Fibroblast of peridontal ligament (primary cell): ENCODE results near the gene CELF2.
"Not testable (repeated sequence)": the region's sequence is repeated elsewhere in the genome, so short reads cannot be mapped to it uniquely, and the experiment has no call there.

Source experiments
- DNase-seq: peaks from one replicate; pipeline ENCODE4 v3.0.0-alpha.2; 2010; ENCODE audit errors: extremely low read depth

CELF2 gene

GRCh38 chr10:11096422-11096821, 78.8 kb downstream of the CELF2 start:
- no peak for DNase-seq

DNA sequence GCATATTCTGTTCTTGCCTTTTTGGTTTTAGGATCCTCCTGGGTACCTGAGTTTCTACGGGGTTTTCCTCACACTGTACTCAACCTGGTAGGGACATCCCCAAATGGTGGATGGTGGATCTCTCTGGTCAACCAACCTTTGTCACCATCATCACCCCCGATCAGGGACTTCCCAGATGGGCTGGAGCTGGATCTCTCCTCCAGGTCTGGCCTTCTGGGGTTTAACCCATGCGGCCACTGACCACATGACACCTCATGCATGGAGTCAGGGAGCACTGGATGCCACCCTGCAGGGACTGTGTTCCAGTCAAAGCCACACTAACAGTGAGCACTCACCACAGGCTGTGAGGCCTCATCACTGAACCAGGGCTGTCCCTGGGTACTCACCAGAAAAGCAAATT, 80.0 kb downstream of the CELF2 start:
- DNase-seq: no peak

- DNase-seq: no peak
These were observed 81.0 kb downstream of the CELF2 start for GRCh38 chr10:11098666-11099065.

- no peak for DNase-seq
These were observed 87.4 kb downstream of the CELF2 start for GRCh38 chr10:11104772-11105675.

DNA sequence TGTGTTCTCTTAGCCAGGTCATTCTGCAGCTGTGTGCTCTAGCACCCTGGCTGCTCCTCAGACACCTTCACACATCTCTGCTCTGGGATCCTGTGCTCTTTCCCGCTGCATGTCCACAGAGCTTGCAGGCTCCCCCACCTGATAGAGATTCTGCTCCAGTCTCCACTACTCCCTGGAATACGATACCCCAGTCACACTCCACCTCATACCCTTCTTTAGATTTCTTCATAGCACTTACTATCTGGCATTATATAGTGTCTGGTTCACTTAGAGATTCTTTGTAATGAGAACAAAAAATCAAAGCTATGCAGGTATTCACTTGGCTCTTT, 88.0 kb downstream of the CELF2 start:
- no peak for DNase-seq

DNA sequence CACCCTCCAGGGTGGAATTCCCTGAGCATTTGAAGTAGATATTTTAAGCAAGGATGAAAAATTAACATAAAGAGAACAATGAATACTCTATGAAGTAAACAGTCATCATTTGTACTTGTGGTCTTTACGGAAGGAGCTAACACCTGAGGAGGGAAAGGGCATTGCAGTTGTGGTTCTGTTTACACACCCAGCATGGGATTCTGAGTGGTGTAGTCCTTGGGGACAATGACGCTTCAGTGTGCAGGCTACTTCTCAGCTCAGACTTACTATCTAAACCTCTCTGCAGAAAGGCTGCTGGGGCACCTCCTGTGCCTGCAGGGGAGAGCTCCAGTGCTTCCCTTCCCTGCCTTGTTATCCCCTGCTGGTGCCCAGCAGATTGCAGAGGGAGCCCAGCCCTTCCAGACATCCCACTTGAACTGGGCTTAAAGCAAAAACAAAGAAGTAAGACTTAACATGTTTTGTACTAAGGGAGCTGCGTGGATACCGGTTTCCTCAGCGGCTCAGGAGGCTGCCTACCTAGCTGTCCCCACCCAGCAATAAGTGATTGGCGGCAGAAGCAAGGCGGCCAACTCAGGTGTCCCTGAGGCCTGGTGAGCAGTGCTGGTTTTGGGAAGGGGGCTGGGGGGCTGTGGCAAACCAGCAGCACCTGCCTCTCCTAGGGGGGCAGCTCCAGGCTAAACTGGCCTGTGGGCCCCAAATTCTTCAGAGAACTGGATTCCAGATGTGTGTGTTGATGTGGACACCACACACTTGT, 89.1 kb downstream of the CELF2 start:
- no peak for DNase-seq

DNA sequence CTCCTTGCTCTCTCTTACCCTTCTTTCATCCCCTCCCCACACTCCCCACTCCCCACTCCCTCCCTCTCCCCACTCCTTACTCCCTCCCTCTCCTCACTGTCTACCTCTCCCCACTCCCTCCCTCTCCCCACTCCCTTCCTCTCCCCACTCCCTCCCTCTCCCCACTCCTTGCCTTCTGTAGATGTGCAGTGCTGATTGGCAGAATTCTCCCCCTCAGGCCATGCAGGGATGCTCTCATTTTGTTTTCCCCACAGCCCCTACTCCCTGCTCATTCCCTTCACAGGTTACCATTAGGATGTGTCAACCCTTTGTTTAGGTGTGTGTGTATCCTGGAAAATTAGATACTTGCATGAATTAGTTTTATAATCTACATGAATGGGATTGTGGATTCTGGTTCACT, 90.3 kb downstream of the CELF2 start:
- no peak for DNase-seq

GRCh38 chr10:11108356-11108755, 90.7 kb downstream of the CELF2 start:
- DNase-seq: no peak

DNA sequence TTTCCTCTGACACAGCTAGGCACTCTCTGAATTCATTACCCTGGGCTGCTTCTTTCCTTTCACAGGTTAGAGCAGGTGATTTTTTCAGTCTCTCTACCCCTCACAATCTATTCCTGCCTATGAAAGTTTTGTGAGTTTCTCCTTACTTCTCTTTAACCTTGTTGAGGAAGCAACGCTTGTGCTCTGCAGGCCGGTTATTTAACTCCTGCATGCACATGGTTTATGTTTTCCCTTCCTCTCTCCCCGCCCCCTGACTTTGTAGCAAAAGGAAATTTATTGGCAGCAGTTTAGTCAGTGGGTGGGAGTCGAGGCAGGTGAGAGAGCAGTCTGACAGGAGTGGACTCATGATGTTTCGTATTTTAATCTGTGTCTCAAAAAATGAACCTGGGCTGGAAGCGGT, 91.9 kb downstream of the CELF2 start:
- no peak for DNase-seq

- DNase-seq: no peak
These were observed 92.9 kb downstream of the CELF2 start for GRCh38 chr10:11110539-11110938.

DNA sequence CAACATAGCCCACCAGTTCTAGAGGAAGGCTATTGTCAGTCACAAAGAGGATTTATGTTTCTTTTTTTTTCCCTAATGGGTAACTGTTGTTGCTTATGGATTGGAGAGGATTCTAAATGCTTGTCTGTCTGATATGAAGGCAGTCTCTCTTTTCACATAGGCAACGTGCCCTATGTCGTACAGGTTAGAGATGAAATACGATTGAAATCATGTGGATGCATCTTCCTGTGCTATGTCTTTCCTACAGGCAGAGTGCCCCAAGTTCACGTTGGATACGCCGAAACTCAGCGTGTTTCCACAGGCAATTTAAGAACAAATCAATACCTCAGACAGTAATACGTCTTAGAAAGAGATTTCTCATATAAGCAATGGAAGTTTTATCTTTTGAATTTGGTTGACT, 93.8 kb downstream of the CELF2 start:
- no peak for DNase-seq

- DNase-seq: no peak
These were observed 95.0 kb downstream of the CELF2 start for GRCh38 chr10:11112718-11113117.

DNA sequence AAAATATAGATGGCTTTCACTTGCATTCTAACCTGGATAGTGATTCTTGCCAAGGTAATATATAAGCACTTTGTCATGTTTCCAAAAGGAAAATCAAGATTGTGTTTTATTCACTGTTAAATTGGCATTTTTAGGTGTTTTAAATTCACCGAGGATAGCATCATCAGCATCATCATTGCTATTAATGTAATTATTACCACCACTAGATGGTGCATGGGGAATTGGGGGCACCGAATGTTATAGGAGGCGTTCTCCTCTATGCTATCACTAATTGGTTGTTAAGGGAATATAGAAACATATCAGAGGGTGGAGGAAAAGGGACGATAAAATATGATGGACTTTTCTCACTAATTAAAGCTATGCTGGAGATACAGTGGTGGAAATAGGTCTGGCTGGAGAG, 95.5 kb downstream of the CELF2 start:
- no peak for DNase-seq

- no peak for DNase-seq
These were observed 96.6 kb downstream of the CELF2 start for GRCh38 chr10:11114269-11114668.

GRCh38 chr10:11115337-11115736, 97.7 kb downstream of the CELF2 start:
- no peak for DNase-seq

- no peak for DNase-seq
These were observed 98.7 kb downstream of the CELF2 start for GRCh38 chr10:11116361-11116760.

DNA sequence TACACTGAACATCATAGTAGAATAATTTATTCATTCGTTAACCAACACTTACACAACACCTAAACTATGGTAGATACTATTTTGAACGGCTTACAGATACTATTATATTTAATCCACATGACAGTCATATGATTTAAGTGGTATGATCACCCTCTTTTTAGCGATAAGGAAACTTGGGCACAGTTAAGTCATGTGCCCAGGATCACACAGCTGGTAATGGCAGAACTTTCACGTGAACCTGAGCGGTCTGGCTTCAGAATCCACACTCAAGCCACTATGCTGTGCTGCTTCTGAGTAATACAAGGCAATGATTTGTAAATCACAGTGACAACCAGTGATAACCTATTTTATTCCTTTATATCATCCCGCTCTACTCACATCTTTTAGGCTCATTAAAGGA, 99.1 kb downstream of the CELF2 start:
- DNase-seq: no peak

- no peak for DNase-seq
These were observed 101.0 kb downstream of the CELF2 start for GRCh38 chr10:11118686-11119085.

- DNase-seq: no peak
These were observed 102.2 kb downstream of the CELF2 start for GRCh38 chr10:11119843-11120242.

DNA sequence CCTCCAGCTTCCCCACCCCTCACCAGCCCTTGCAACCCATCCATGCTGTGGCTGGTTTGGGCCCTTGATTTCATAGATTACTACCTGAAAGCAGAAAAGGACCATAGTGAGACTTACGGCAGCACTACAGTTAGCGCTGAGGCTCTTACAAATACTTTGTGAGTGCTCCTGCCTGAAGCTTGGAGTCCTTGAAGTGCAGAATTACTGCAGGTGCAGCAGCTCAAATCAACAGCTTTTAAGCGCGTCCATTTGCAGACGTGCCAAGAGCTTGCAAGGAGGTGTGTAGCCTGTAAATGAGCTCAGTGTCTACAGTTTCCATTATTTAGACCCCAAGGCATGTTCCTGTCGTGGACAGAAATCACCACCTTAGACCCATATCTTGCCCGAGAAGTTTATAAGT, 103.0 kb downstream of the CELF2 start:
- DNase-seq: no peak

- not testable (repeated sequence) for DNase-seq
These were observed 106.2 kb downstream of the CELF2 start for GRCh38 chr10:11123892-11124291.

- DNase-seq: no peak
These were observed 107.3 kb downstream of the CELF2 start for GRCh38 chr10:11125004-11125403.

DNA sequence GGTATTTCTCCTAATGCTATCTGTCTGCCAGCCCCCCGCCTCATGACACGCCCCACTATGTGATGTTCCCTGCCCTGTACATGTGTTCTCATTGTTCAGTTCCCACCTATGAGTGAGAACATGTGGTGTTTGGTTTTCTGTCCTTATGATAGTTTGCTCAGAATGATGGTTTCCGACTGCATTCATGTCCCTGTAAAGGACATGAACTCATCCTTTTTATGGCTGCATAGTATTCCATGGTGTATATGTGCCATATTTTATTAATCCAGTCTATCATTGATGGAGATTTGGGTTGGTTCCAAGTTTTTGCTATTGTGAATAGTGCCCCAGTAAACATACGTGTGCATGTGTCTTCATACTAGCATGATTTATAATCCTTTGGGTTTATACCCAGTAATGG, 109.3 kb downstream of the CELF2 start:
- DNase-seq: not testable (repeated sequence)
